Measurements from ENCODE around the gene BTF3.

BTF3 gene

GRCh38 chr5:73528248-73528647, 30.0 kb downstream of the BTF3 start:
- Histone ChIP-seq H3K4me3 (no peak overlapping the region), H3K27me3 (no peaks in the 10 kb centered on the region), H3K9me3 (no peaks in the 10 kb centered on the region), H3K36me3 (no peaks in the 10 kb centered on the region), H3K4me1 (peaks cover 0 to 30% (median 0%) of the 10 kb centered on the region in 4 donors), H3K27ac (no peak overlapping the region)
- intact Hi-C loops (cut with DNase I; ENCODE audit: low total_unique reads): no loop called here
- no peak for TF ChIP-seq CTCF (IDR thresholded peaks at IDR 0.05)
- no peak for DNase-seq

GRCh38 chr5:73529081-73529480, 30.8 kb downstream of the BTF3 start:
- Histone ChIP-seq H3K36me3 (no peaks in the 10 kb centered on the region), H3K4me3 (no peak overlapping the region), H3K27me3 (no peaks in the 10 kb centered on the region), H3K27ac (no peak overlapping the region), H3K4me1 (peaks cover 0 to 23% (median 0%) of the 10 kb centered on the region in 4 donors), H3K9me3 (no peaks in the 10 kb centered on the region)
- no peak for TF ChIP-seq CTCF (IDR thresholded peaks at IDR 0.05)
- DNase-seq: no peak
- intact Hi-C loops (cut with DNase I; ENCODE audit: low total_unique reads): no loop called here

GRCh38 chr5:73531356-73531755, 33.1 kb downstream of the BTF3 start:
- intact Hi-C loops (cut with DNase I; ENCODE audit: low total_unique reads): no loop called here
- no peaks in the 10 kb centered on the region for H3K27me3 ChIP-seq
- peaks cover 0 to 3% (median 0%) of the 10 kb centered on the region in 4 donors for H3K4me1 ChIP-seq
- DNase-seq: no peak
- H3K27ac ChIP-seq: no peak overlapping the region
- no peak for TF ChIP-seq CTCF (IDR thresholded peaks at IDR 0.05)
- H3K36me3 ChIP-seq: no peaks in the 10 kb centered on the region
- no peak overlapping the region for H3K4me3 ChIP-seq
- H3K9me3 ChIP-seq: no peaks in the 10 kb centered on the region

GRCh38 chr5:73532195-73532594, 34.0 kb downstream of the BTF3 start:
- no peaks in the 10 kb centered on the region for H3K36me3 ChIP-seq
- no peak overlapping the region for H3K27ac ChIP-seq
- no peak overlapping the region for H3K4me3 ChIP-seq
- H3K27me3 ChIP-seq: no peaks in the 10 kb centered on the region
- no peaks in the 10 kb centered on the region for H3K4me1 ChIP-seq
- TF ChIP-seq CTCF (IDR thresholded peaks at IDR 0.05): no peak
- intact Hi-C loops (cut with DNase I; ENCODE audit: low total_unique reads): no loop called here
- H3K9me3 ChIP-seq: no peaks in the 10 kb centered on the region
- DNase-seq: no peak

- Histone ChIP-seq H3K4me1 (peaks cover 0 to 13% (median 10%) of the 10 kb centered on the region in 4 donors), H3K36me3 (no peaks in the 10 kb centered on the region), H3K27ac (no peak overlapping the region), H3K4me3 (no peak overlapping the region), H3K9me3 (no peaks in the 10 kb centered on the region), H3K27me3 (no peaks in the 10 kb centered on the region)
- intact Hi-C loops (cut with DNase I; ENCODE audit: low total_unique reads): no loop called here
- TF ChIP-seq CTCF (IDR thresholded peaks at IDR 0.05): no peak
- no peak for DNase-seq
Measured at GRCh38 chr5:73534011-73534644, 35.9 kb downstream of the BTF3 start.

GRCh38 chr5:73534971-73535370, 36.7 kb downstream of the BTF3 start:
- Histone ChIP-seq H3K36me3 (no peaks in the 10 kb centered on the region), H3K27me3 (no peaks in the 10 kb centered on the region), H3K27ac (no peak overlapping the region), H3K9me3 (no peaks in the 10 kb centered on the region), H3K4me1 (peaks cover 0 to 21% (median 11%) of the 10 kb centered on the region in 4 donors), H3K4me3 (no peak overlapping the region)
- TF ChIP-seq CTCF (IDR thresholded peaks at IDR 0.05): no peak
- intact Hi-C loops (cut with DNase I; ENCODE audit: low total_unique reads): no loop called here
- no peak for DNase-seq
